HG03521 (cell line): ENCODE measurements around the gene PPP1R36.

Source experiments
- ATAC-seq: cut with Tn5 transposase; IDR thresholded peaks from one replicate; pipeline ENCODE4 v1.9.1; 2021; ENCODE audit warnings: mild to moderate bottlenecking, moderate library complexity; ENCODE audit not compliant: unreplicated experiment

Gene PPP1R36

GRCh38 chr14:64638625-64639024 lies 88.9 kb downstream of the PPP1R36 start:
- ATAC-seq: no peak
